Left hindlimb (tissue), 1 donor: ENCODE measurements around the gene OR13J1.

Source experiments
- DNase-seq: peaks from one replicate; pipeline ENCODE4 v3.0.0-alpha.2; 2018

OR13J1 gene

GRCh38 chr9:35856882-35857281 lies 13.3 kb downstream of the OR13J1 start:
- no peak for DNase-seq

DNA sequence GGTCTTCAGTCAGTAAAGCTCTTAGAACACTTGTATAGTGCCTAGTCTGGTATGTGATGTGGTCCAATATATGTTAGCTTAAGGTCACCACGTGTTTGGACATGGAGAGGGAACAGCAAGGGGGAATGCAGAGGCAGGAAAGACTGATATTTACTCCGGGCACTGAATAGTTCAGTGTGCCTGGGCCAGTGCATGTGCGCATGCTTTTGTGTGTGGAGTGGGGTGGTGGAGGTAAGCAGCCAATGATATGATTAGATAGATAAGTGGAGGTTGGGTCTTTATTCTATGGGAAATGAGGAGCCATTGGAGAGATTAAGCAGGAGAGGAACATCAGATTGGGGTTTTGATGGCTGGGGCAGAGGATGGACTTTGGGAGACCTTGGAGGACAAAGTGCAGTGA lies 14.0 kb downstream of the OR13J1 start:
- no peak for DNase-seq

GRCh38 chr9:35854091-35854762 lies 16.0 kb downstream of the OR13J1 start:
- DNase-seq, result no peak

DNA sequence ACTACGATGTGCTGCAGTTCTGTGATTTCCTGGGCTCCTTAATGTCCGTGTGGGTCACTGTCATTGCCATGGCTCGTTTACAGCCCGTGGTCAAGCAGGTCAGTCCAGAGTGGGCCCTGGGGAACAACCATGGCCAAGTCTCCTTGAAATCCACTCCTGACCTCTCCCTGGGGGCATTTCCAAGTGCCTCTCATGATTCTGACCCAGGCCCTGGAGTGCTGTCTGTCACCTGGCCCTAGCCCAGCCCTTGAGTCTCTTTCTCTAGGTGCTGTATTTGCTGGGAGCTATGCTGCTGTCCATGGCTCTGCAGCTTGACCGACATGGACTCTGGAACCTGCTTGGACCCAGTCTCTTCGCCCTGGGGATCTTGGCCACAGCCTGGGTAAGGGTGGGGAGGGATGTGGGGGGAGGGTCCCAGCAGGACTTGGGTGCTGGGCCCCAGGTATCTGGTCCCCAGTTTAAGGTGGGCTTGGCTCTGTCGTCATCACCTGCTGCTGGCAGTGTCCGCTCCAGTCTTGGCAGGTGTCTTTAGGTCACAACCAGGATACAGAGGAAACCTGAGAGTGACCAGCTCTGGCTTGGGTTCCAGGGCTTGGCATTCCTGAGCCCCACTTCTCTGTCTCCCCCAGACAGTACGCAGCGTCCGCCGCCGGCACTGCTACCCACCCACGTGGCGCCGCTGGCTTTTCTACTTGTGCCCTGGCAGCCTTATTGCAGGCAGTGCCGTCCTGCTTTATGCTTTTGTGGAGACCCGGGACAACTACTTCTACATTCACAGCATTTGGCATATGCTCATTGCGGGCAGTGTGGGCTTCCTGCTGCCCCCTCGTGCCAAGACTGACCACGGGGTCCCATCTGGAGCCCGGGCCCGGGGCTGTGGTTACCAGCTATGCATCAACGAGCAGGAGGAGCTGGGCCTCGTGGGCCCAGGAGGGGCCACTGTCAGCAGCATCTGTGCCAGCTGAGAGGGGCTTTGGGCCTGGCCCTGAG lies 17.0 kb downstream of the OR13J1 start:
- no peak for DNase-seq

- DNase-seq, result no peak
Observed at GRCh38 chr9:35852267-35852815, 17.9 kb downstream of the OR13J1 start.

DNA sequence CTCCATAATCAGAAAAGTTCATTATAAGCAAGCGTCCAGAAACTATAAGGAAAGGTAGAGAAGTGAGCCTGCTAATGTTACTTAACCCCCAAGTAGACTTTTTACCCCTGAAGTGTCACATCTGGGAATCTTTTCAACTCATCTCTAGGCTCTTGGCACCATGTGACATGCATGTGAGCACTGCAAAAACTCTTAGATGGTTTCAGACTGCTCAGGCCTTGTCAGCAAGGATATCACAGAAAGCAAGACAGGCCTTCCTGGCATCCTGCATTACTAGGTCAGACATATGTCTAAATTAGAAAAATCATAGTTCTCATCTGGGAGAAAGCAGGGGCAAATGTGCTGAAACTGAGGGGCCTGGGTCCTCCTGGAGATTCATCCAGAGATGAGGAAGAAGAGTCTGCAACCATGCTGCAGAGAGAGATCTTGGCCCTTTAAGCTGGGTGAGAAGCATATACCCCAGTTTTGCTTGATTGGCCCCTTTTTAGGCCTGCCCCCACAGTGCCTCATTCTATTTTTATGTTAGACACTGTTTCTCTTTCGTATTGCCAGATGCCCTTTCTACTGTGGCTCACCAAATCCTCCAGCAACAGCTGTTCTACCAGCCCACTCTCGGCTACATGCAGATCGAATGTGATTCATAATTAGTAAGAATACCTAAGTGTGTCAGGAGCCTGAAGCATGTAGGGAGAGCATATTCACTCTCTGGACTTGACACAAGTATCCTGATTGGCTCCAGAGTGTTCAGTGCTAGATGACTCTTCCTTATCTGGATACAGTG lies 22.2 kb downstream of the OR13J1 start:
- no peak for DNase-seq

- no peak for DNase-seq
Observed at GRCh38 chr9:35845824-35846771, 24.1 kb downstream of the OR13J1 start.

DNA sequence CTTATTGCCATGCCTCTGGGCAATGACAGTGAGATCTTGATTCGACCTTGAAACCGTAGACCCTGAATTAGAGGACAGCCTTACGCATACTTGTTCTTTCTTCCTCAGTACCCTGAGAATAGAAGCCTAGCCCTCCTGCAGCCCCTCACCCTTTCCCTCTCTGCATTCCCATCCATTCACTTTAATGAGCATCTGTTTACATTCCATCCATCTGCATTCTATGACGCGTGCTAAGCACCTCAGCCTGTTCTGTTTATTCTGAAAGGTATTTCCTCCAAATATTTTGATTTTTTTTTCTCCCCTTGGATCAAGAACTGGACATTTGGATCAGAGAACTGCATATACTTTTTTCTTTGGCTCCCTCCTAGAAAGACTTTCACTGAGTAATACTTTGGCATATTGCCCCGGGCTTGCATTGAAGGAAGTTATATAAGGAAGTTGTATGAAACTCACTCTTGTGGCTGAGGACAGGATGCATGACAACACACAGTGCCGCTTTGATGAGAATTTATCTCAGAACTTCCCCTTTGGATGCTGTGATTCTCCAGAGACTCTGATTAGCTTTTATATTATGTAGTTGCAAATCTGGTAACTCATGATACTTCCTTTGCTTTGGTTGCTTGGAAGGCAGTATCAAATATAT lies 25.5 kb downstream of the OR13J1 start:
- no peak for DNase-seq

DNA sequence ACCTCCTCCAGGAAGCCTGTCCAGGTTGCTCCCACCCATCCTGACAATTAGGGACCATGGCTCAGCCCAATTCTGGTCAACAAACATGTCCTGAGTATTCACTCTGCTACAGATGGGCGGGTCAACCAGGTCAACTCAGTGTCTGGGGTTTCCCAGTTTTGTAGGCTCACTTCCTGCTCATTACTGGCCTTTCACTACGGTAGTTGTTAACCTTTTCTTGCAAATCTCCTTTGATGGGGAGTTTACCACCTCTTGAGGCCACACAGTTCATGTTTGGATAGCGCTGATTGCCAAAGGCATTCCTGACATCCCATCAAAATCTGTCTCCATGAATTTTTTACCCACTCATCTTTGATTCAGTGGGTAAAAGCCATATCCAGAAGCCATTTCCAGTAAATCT lies 27.4 kb downstream of the OR13J1 start:
- DNase-seq, result no peak

GRCh38 chr9:35842020-35842745 lies 28.0 kb downstream of the OR13J1 start:
- no peak for DNase-seq

GRCh38 chr9:35841645-35841900 lies 28.6 kb downstream of the OR13J1 start:
- no peak for DNase-seq

GRCh38 chr9:35840881-35841644 lies 29.1 kb downstream of the OR13J1 start:
- no peak for DNase-seq

- DNase-seq, result no peak
Observed at GRCh38 chr9:35839926-35840325, 30.3 kb downstream of the OR13J1 start.

GRCh38 chr9:35836595-35836994 lies 33.6 kb downstream of the OR13J1 start:
- DNase-seq, result no peak

DNA sequence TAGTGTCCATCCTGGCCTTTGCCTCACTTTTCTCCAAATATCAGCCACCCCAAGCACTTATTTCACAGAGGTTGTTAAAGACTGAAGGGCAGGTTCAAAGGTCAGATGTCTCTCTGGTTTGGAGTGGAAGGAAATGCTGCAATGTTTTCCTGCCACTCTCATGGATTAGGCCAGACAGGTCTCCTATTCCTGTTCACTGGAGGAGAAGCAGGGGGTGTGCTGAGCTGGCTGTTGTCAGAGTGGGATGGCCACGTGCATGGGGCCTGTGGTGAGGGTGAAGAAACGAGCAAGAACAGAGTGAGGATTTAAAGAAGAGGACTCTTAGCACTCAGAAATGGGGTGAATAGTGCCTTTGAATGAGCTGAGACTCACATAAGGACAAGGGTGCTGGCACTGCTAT lies 34.4 kb downstream of the OR13J1 start:
- no peak for DNase-seq

DNA sequence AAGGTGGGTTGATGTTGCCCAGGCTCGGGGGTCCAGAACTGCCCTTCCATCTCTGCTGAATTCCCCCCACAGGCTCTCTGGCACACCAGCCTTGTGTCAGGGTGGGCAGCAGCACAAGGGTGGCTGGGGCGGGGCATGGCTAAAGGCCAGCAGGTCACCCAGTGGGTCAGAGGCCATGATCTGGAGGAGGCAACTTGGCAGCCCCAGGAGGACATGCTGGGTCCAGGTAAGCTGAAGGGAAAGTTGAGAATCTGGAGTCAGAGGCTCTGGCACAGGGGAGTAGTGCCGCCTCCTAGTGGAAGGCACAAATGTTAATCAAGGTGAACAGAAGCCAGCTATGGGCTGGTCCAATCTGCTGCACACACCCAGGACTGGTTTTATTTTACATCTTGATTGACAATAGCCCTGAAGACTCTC lies 35.0 kb downstream of the OR13J1 start:
- no peak for DNase-seq

GRCh38 chr9:35834260-35835215 lies 35.7 kb downstream of the OR13J1 start:
- peak; percentile 8 for DNase-seq

- peak; percentile 20 for DNase-seq
Observed at GRCh38 chr9:35832814-35833213, 37.4 kb downstream of the OR13J1 start.

GRCh38 chr9:35831040-35831439 lies 39.2 kb downstream of the OR13J1 start:
- DNase-seq, result peak; percentile 27
